H9 (cell line): Measurements from ENCODE around the gene SLC1A4. TPM values are rescaled to one million over a fixed set of nuclear protein-coding genes. Genes with fewer than 3 reads are reported as not detected.

Experiments
- DNase-seq: peaks from one replicate; pipeline ENCODE4 v3.0.0-alpha.2; 2017
- H2AFZ ChIP-seq: one replicate; pipeline ENCODE4 v1.6.1; 2013; ENCODE audit warnings: mild to moderate bottlenecking, low read length, control low read depth, moderate library complexity
- H2AK5ac ChIP-seq: 2 replicates; pipeline ENCODE4 v1.6.1; 2013; ENCODE audit warnings: low read length, control low read depth, mixed read lengths; ENCODE audit not compliant: insufficient read length
- H2BK120ac ChIP-seq: one replicate; pipeline ENCODE4 v1.6.1; 2013; ENCODE audit warnings: low read depth, mild to moderate bottlenecking, low read length, control low read depth, inconsistent platforms; ENCODE audit not compliant: poor library complexity, severe bottlenecking
- H2BK12ac ChIP-seq: 2 replicates; pipeline ENCODE4 v1.6.1; 2013; ENCODE audit warnings: low read length, control low read depth, mixed read lengths, low read depth; ENCODE audit not compliant: insufficient read length
- H2BK15ac ChIP-seq: 2 replicates; pipeline ENCODE4 v1.6.1; 2013; ENCODE audit warnings: low read depth, low read length, control low read depth
- H2BK20ac ChIP-seq: one replicate; pipeline ENCODE4 v1.6.1; 2013; ENCODE audit warnings: low read depth, mild to moderate bottlenecking, low read length, control low read depth, inconsistent platforms; ENCODE audit not compliant: poor library complexity, severe bottlenecking
- H2BK5ac ChIP-seq: 2 replicates; pipeline ENCODE4 v1.6.1; 2013; ENCODE audit warnings: low read length, control low read depth, mixed read lengths; ENCODE audit not compliant: insufficient read length
- H3K14ac ChIP-seq: 2 replicates; pipeline ENCODE4 v1.6.1; 2013; ENCODE audit warnings: low read length, control low read depth; ENCODE audit not compliant: insufficient read depth
- H3K18ac ChIP-seq: 2 replicates; pipeline ENCODE4 v1.6.1; 2013; ENCODE audit warnings: low read depth, mild to moderate bottlenecking, mixed read lengths, low read length, control low read depth; ENCODE audit not compliant: insufficient read length
- H3K23ac ChIP-seq: 2 replicates; pipeline ENCODE4 v1.6.1; 2013; ENCODE audit warnings: low read length, control low read depth, mixed read lengths, low read depth; ENCODE audit not compliant: insufficient read length
- H3K23me2 ChIP-seq: 2 replicates; pipeline ENCODE4 v1.6.1; 2013; ENCODE audit warnings: low read depth, mild to moderate bottlenecking, mixed read lengths, low read length, control low read depth; ENCODE audit not compliant: insufficient read length, poor library complexity, severe bottlenecking
- H3K27ac ChIP-seq: 2 replicates; pipeline ENCODE4 v1.5.1; 2013; ENCODE audit warnings: low read length, control low read depth, mixed read lengths, low read depth; ENCODE audit not compliant: insufficient read length
- H3K27me3 ChIP-seq: 2 replicates; pipeline ENCODE4 v1.6.1; 2013; ENCODE audit warnings: low read length, control low read depth, inconsistent platforms; ENCODE audit not compliant: insufficient read depth
- H3K4ac ChIP-seq: 2 replicates; pipeline ENCODE4 v1.6.1; 2013; ENCODE audit warnings: low read depth, mild to moderate bottlenecking, control low read depth, inconsistent platforms, low read length, moderate library complexity
- H3K4me1 ChIP-seq: 2 replicates; pipeline ENCODE4 v1.6.1; 2013; ENCODE audit warnings: low read length, control low read depth, inconsistent platforms; ENCODE audit not compliant: insufficient read depth
- H3K4me2 ChIP-seq: 2 replicates; pipeline ENCODE4 v1.6.1; 2013; ENCODE audit warnings: low read length, control low read depth, mixed read lengths; ENCODE audit not compliant: insufficient read length, insufficient read depth
- H3K56ac ChIP-seq: 2 replicates; pipeline ENCODE4 v1.6.1; 2013; ENCODE audit warnings: low read depth, mild to moderate bottlenecking, mixed read lengths, low read length, control low read depth; ENCODE audit not compliant: insufficient read length
- H3K79me1 ChIP-seq: 2 replicates; pipeline ENCODE4 v1.6.1; 2013; ENCODE audit warnings: low read depth, mild to moderate bottlenecking, moderate library complexity, low read length, control low read depth, inconsistent platforms; ENCODE audit not compliant: insufficient read depth, poor library complexity, severe bottlenecking
- H3K79me2 ChIP-seq: 2 replicates; pipeline ENCODE4 v1.6.1; 2013; ENCODE audit warnings: low read length, control low read depth, inconsistent platforms; ENCODE audit not compliant: insufficient read depth
- H3K9ac ChIP-seq: 2 replicates; pipeline ENCODE4 v1.6.1; 2013; ENCODE audit warnings: low read length, control low read depth, mixed read lengths; ENCODE audit not compliant: insufficient read length; ENCODE audit errors: extremely low read depth
- H3K9me3 ChIP-seq: one replicate; pipeline ENCODE4 v1.6.1; 2013; ENCODE audit warnings: low read depth, low read length, inconsistent platforms; ENCODE audit not compliant: control insufficient read depth
- H3T11ph ChIP-seq: one replicate; pipeline ENCODE4 v1.6.1; 2013; ENCODE audit warnings: mild to moderate bottlenecking, low read length, control low read depth, inconsistent platforms
- H4K20me1 ChIP-seq: one replicate; pipeline ENCODE4 v1.6.1; 2013; ENCODE audit not compliant: control insufficient read depth, insufficient read length, insufficient read depth
- H4K5ac ChIP-seq: 2 replicates; pipeline ENCODE4 v1.6.1; 2013; ENCODE audit warnings: low read depth, mild to moderate bottlenecking, mixed read lengths, low read length, control low read depth; ENCODE audit not compliant: insufficient read length
- H4K8ac ChIP-seq: replicated peaks from 2 replicates; pipeline ENCODE4 v1.6.1; 2013; ENCODE audit warnings: low read length, control low read depth, mixed read lengths, low read depth; ENCODE audit not compliant: insufficient read length
- H4K91ac ChIP-seq: 2 replicates; pipeline ENCODE4 v1.6.1; 2013; ENCODE audit warnings: low read depth, mild to moderate bottlenecking, moderate library complexity, mixed read lengths, low read length, control low read depth; ENCODE audit not compliant: insufficient read length
- H3K27ac Mint-ChIP-seq, 3 experiments: 2 replicates in 2 of 3; 3 replicates in 1 of 3; pipeline ENCODE4 v1.8.0; 2020 to 2021; ENCODE audit warnings: mixed read lengths in 3 of 3, mild to moderate bottlenecking in 1 of 3, moderate library complexity in 1 of 3
- H3K27me3 Mint-ChIP-seq: 2 replicates; pipeline ENCODE4 v1.8.0; 2021; ENCODE audit warnings: low read depth, mild to moderate bottlenecking, moderate library complexity, mixed read lengths
- H3K36me3 Mint-ChIP-seq, 3 experiments: 2 replicates in 2 of 3; 3 replicates in 1 of 3; pipeline ENCODE4 v1.8.0; 2020 to 2021; ENCODE audit warnings: low read depth in 3 of 3, mixed read lengths in 3 of 3; ENCODE audit not compliant: insufficient read depth in 1 of 3
- H3K4me1 Mint-ChIP-seq, 2 experiments: 2 replicates each; pipeline ENCODE4 v1.8.0; 2020; ENCODE audit warnings: mixed read lengths in 2 of 2
- H3K4me3 Mint-ChIP-seq, 2 experiments: 2 replicates in 1 of 2; 3 replicates in 1 of 2; pipeline ENCODE4 v1.8.0; 2020 to 2021; ENCODE audit warnings: mild to moderate bottlenecking in 2 of 2, mixed read lengths in 2 of 2, moderate library complexity in 1 of 2
- H3K9me3 Mint-ChIP-seq, 2 experiments: 2 replicates in 1 of 2; 3 replicates in 1 of 2; pipeline ENCODE4 v1.8.0; 2020; ENCODE audit warnings: mild to moderate bottlenecking in 2 of 2, mixed read lengths in 2 of 2, moderate library complexity in 1 of 2
- CTCF ChIP-seq: fragments of 200-600 bp; sonication (generic); conservative IDR thresholded peaks from 3 replicates; pipeline ENCODE4 v1.8.0; 2021; ENCODE audit warnings: antibody characterized with exemption, mild to moderate bottlenecking
- WGBS: extraction: QIAGEN DNeasy Blood & Tissue Kit; methylation state at CpG from one replicate; pipeline ENCODE4 v1.1.7; 2013; ENCODE audit warnings: missing lambda C conversion rate, low lambda C conversion rate, mixed read lengths; ENCODE audit not compliant: insufficient read length; ENCODE audit errors: extremely low coverage; 5-methylcytosine and 5-hydroxymethylcytosine counted together
- total RNA-seq: library from RNA; stranded (reverse); gene quantifications from 2 replicates; pipeline ENCODE4 v1.2.1, GENCODE V29; 2021

SLC1A4 gene
- total RNA-seq, 1 experiment from 2014 or later, result 1.9 TPM

- H3K14ac ChIP-seq, result no peak overlapping the region
- H3K9me3 Mint-ChIP-seq, result peaks cover 1% of the 10 kb centered on the region in 2 experiments; a peak in 2 of 5 replicates
- no peak overlapping the region for H4K91ac ChIP-seq
- H2BK5ac ChIP-seq, result no peak overlapping the region
- no peak overlapping the region for H3K9ac ChIP-seq
- no peaks in the 10 kb centered on the region; the same call in 1 of the 2 replicates for H3K27me3 Mint-ChIP-seq
- H3K27ac ChIP-seq, result no peak overlapping the region
- H3K56ac ChIP-seq, result no peak overlapping the region
- H4K5ac ChIP-seq, result no peak overlapping the region
- H3K27me3 ChIP-seq, result no peaks in the 10 kb centered on the region
- peaks cover 15 to 16% of the 10 kb centered on the region in 2 experiments for H3K4me1 Mint-ChIP-seq
- no peak overlapping the region for H2BK12ac ChIP-seq
- H3K4ac ChIP-seq, result no peak overlapping the region
- H2AK5ac ChIP-seq, result no peak overlapping the region
- no CpG with 5 or more reads among the region's 14 CpGs for WGBS
- H2AFZ ChIP-seq, result no peak overlapping the region
- H3K27ac Mint-ChIP-seq, result no peak overlapping the region
- H3K4me2 ChIP-seq, result no peak overlapping the region
- H2BK15ac ChIP-seq, result no peak overlapping the region
- H3T11ph ChIP-seq, result no peak overlapping the region
- peaks cover 0 to 3% (median 1%) of the 10 kb centered on the region in 3 experiments; a peak in 3 of 7 replicates for H3K36me3 Mint-ChIP-seq
- no peak overlapping the region for H2BK120ac ChIP-seq
- no peak overlapping the region for H3K23ac ChIP-seq
- H3K79me2 ChIP-seq, result no peaks in the 10 kb centered on the region
- TF ChIP-seq CTCF, result no peak
- H4K8ac ChIP-seq, result no peak overlapping the region
- H3K79me1 ChIP-seq, result no peaks in the 10 kb centered on the region
- H4K20me1 ChIP-seq, result no peaks in the 10 kb centered on the region
- no peak for DNase-seq
- H3K23me2 ChIP-seq, result no peaks in the 10 kb centered on the region
- H3K18ac ChIP-seq, result no peak overlapping the region
- no peak overlapping the region for H3K4me3 Mint-ChIP-seq
- no peaks in the 10 kb centered on the region for H3K9me3 ChIP-seq
- no peaks in the 10 kb centered on the region; the same call in 1 of the 2 replicates for H3K4me1 ChIP-seq
- H2BK20ac ChIP-seq, result no peak overlapping the region
These were observed 38.7 kb upstream of the SLC1A4 start for GRCh38 chr2:64950226-64951160.
